ENCODE measurements around the gene NTSR1. TPM values are rescaled to one million over a fixed set of nuclear protein-coding genes. Genes with fewer than 3 reads are reported as not detected.

NTSR1 gene
- total RNA-seq, 2 experiments from 2014 or later = 0.55 to 0.56 TPM

- no peak for DNase-seq
- no peaks in the 10 kb centered on the region for H3K27me3 Mint-ChIP-seq
- Histone ChIP-seq H3K27me3 (ENCODE audit: control insufficient read depth in 1 of 2, insufficient read depth in 2 of 2, low read length in 2 of 2) (peaks cover under 1 to 2% of the 10 kb centered on the region in 2 experiments), H3K27ac (ENCODE audit: low read depth in 1 of 2, low read length in 2 of 2) (no peak overlapping the region), H3K4me3 (ENCODE audit: low read length) (no peak overlapping the region), H3K4me1 (ENCODE audit: insufficient read depth, low read length) (peaks cover 33% of the 10 kb centered on the region), H3K9me3 (ENCODE audit: control insufficient read depth in 1 of 2, insufficient read depth in 1 of 2, low read length in 2 of 2) (peaks cover 0 to 3% of the 10 kb centered on the region in 2 experiments), H3K36me3 (ENCODE audit: insufficient read depth, low read length) (peaks cover 61% of the 10 kb centered on the region)
- ChIA-PET CTCF (interaction anchor here (2.0 kb wide), 1 partner anchor 310 kb away, joined by 20 read pairs; no protein-coding TSS in a partner anchor), POLR2A (interaction anchor here (4.3 kb wide), 1 partner anchor 15 kb away, joined by 40 read pairs; the partner anchor contains the start of gene MRGBP)
- H3K4me3 Mint-ChIP-seq = no peak overlapping the region
- no peak for ATAC-seq (ENCODE audit: poor library complexity)
- intact Hi-C loops (cut with DNase I, micrococcal nuclease) = loop anchor here in 1 of 2 experiments (5.0 kb wide), 3 partner anchors 53 to 507 kb away; partner anchors contain the start of genes ADRM1, DIDO1 and TCFL5
- H3K4me1 Mint-ChIP-seq (ENCODE audit: low read depth) = peaks cover 21% of the 10 kb centered on the region
- no peaks in the 10 kb centered on the region for H3K9me3 Mint-ChIP-seq
- H3K27ac Mint-ChIP-seq = no peak overlapping the region
- peaks cover 36% of the 10 kb centered on the region for H3K36me3 Mint-ChIP-seq (ENCODE audit: low read depth)
- no peak for TF ChIP-seq CTCF (IDR thresholded peaks at IDR 0.05)
These were observed 101.1 kb downstream of the NTSR1 start for GRCh38 chr20:62809530-62810428.

- H3K27ac Mint-ChIP-seq = no peak overlapping the region
- TF ChIP-seq CTCF (IDR thresholded peaks at IDR 0.05) = no peak
- Histone ChIP-seq H3K9me3 (ENCODE audit: control insufficient read depth in 1 of 2, insufficient read depth in 1 of 2, low read length in 2 of 2) (peaks cover 0 to 11% of the 10 kb centered on the region in 2 experiments), H3K4me1 (ENCODE audit: insufficient read depth, low read length) (peaks cover 38% of the 10 kb centered on the region), H3K27ac (ENCODE audit: low read depth in 1 of 2, low read length in 2 of 2) (no peak overlapping the region), H3K27me3 (ENCODE audit: control insufficient read depth in 1 of 2, insufficient read depth in 2 of 2, low read length in 2 of 2) (peaks cover 15 to 16% of the 10 kb centered on the region in 2 experiments), H3K36me3 (ENCODE audit: insufficient read depth, low read length) (peaks cover 59% of the 10 kb centered on the region), H3K4me3 (ENCODE audit: low read length) (no peak overlapping the region)
- ATAC-seq (ENCODE audit: poor library complexity) (no peak), DNase-seq (no peak)
- no peak overlapping the region for H3K4me3 Mint-ChIP-seq
- no peaks in the 10 kb centered on the region for H3K9me3 Mint-ChIP-seq
- intact Hi-C loops (cut with DNase I, micrococcal nuclease) = no loop called here
- peaks cover 35% of the 10 kb centered on the region for H3K36me3 Mint-ChIP-seq (ENCODE audit: low read depth)
- CTCF ChIA-PET = no interaction called here
- POLR2A ChIA-PET = interaction anchor here (1.5 kb wide), 1 partner anchor 17 kb away, joined by 5 read pairs; no protein-coding TSS in a partner anchor
- H3K27me3 Mint-ChIP-seq = peaks cover 13% of the 10 kb centered on the region
- peaks cover 29% of the 10 kb centered on the region for H3K4me1 Mint-ChIP-seq (ENCODE audit: low read depth)
These were observed 102.7 kb downstream of the NTSR1 start for GRCh38 chr20:62811320-62811719.

GRCh38 chr20:62811720-62812119 is 103.1 kb downstream of the NTSR1 start:
- Histone ChIP-seq H3K36me3 (ENCODE audit: insufficient read depth, low read length) (peaks cover 57% of the 10 kb centered on the region), H3K27ac (ENCODE audit: low read depth in 1 of 2, low read length in 2 of 2) (no peak overlapping the region), H3K9me3 (ENCODE audit: control insufficient read depth in 1 of 2, insufficient read depth in 1 of 2, low read length in 2 of 2) (peaks cover 0 to 12% of the 10 kb centered on the region in 2 experiments), H3K4me3 (ENCODE audit: low read length) (no peak overlapping the region), H3K27me3 (ENCODE audit: control insufficient read depth in 1 of 2, insufficient read depth in 2 of 2, low read length in 2 of 2) (peaks cover 18 to 19% of the 10 kb centered on the region in 2 experiments), H3K4me1 (ENCODE audit: insufficient read depth, low read length) (peaks cover 38% of the 10 kb centered on the region)
- Mint-ChIP-seq H3K4me1 (ENCODE audit: low read depth) (peaks cover 25% of the 10 kb centered on the region), H3K27me3 (peaks cover 13% of the 10 kb centered on the region), H3K36me3 (ENCODE audit: low read depth) (peaks cover 35% of the 10 kb centered on the region), H3K27ac (no peak overlapping the region), H3K9me3 (no peaks in the 10 kb centered on the region), H3K4me3 (no peak overlapping the region)
- TF ChIP-seq CTCF (IDR thresholded peaks at IDR 0.05) = no peak
- ATAC-seq (ENCODE audit: poor library complexity) = no peak
- intact Hi-C loops (cut with DNase I, micrococcal nuclease) = no loop called here
- CTCF ChIA-PET = no interaction called here
- no peak for DNase-seq
- POLR2A ChIA-PET = interaction anchor here (1.5 kb wide), 1 partner anchor 17 kb away, joined by 5 read pairs; no protein-coding TSS in a partner anchor

Other genes with a start within 250 kb of the NTSR1 start
- not detected for gene GATA5, start 232.8 kb upstream of the NTSR1 start, total RNA-seq
- gene SLCO4A1, start 66.3 kb upstream of the NTSR1 start, total RNA-seq = 1 to 10 TPM; 2.3 to 2.5 TPM
- gene MRGBP, start 87.6 kb downstream of the NTSR1 start, total RNA-seq = 1 to 10 TPM; 7.4 to 7.9 TPM
- 10 to 100 TPM; 54.5 to 56.0 TPM for gene OGFR, start 96.0 kb downstream of the NTSR1 start, total RNA-seq
- gene COL9A3, start 108.2 kb downstream of the NTSR1 start, total RNA-seq = not detected
- gene TCFL5, start 153.0 kb downstream of the NTSR1 start, total RNA-seq = 1 to 10 TPM; 5.9 to 6.3 TPM
- gene DIDO1, start 217.7 kb downstream of the NTSR1 start, total RNA-seq = 10 to 100 TPM; 51.9 to 54.3 TPM
- gene GID8, start 229.3 kb downstream of the NTSR1 start, total RNA-seq = 10 to 100 TPM; 39.6 to 46.1 TPM
- 1 to 10 TPM; 3.5 to 5.5 TPM for gene SLC17A9, start 243.9 kb downstream of the NTSR1 start, total RNA-seq

Data from CD4-positive, alpha-beta T cell (primary cell).